Islet of Langerhans (tissue), 1 donor: Measurements from ENCODE around the gene SLC1A7.

Experiments used
- FAIRE-seq: peaks from one replicate; lab custom pipeline; 2011; peaks lifted over from hg19 to GRCh38; lab: Jason Lieb, UNC

The SLC1A7 gene

DNA sequence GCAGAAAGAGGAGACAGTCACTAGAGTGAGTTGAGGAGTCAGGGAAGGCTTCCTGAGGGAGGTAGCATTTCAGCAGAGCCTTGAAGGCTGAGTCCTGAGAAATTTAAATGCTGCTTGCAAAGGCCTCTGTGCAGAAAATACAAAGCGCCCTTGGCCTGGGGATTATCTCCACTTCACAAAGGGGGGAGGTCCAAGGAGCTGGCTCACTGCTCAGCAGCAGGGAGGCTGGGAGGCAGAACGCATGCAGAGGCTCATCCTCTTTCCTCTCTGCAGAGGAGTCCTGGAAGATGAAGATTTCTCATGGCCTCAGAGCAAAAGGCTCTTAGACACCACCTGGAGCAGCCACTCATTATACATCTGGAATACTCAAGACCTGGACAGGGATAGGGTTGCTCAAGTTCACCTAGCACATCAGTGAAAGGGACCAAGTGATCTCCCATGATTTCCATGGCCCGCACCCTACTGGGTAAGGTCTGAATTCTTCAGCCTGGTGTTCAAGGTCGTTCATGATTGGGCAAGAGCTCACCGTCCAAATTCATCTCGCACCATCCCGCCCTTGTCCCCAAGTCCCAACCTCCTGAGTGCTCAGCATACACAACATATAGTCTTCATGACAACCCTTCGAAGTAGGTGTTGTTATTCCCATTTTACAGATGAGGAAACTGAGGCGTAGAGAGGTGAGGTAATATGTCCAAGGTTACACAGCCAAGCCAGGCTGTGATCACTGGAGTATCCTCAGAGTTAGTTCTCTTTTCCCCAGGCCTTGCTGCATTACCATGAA lies 9.0 kb downstream of the SLC1A7 start:
- no peak for FAIRE-seq

DNA sequence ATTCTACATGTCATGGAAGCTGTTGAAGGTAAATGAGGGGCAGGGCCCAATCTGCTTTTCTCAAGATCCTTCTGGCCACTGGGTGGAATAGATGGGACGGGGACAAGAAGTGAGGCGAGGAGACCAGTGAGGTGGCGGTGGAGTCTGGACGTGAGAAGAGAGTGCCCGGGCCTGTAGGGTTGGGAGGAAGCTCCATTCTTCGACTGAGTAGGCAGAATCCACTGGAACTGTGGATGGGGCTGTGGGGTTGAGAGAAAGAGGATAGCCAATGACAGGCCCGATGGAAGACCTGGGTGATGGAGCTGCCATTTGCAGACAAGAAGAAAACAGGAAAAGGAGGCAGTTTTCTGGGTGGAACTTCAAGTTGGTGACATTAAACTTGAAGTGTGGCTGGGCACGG lies 10.3 kb downstream of the SLC1A7 start:
- no peak for FAIRE-seq

DNA sequence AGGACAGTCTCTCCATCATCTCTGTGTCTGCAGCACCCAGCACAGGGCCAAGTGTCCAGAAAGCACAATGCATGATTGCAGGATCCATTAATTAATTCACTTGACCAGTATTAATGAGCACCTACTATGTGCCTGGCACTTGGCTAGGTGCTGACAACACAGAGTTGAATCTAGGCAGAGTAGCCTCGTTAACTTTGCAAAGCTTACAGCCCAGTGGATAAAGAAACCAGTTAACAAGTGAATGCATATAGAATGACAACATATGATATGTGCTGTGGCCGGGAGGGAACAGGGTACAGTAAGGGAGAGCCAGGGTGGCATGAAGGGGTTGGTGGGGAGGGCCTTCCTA lies 10.9 kb downstream of the SLC1A7 start:
- FAIRE-seq: no peak

DNA sequence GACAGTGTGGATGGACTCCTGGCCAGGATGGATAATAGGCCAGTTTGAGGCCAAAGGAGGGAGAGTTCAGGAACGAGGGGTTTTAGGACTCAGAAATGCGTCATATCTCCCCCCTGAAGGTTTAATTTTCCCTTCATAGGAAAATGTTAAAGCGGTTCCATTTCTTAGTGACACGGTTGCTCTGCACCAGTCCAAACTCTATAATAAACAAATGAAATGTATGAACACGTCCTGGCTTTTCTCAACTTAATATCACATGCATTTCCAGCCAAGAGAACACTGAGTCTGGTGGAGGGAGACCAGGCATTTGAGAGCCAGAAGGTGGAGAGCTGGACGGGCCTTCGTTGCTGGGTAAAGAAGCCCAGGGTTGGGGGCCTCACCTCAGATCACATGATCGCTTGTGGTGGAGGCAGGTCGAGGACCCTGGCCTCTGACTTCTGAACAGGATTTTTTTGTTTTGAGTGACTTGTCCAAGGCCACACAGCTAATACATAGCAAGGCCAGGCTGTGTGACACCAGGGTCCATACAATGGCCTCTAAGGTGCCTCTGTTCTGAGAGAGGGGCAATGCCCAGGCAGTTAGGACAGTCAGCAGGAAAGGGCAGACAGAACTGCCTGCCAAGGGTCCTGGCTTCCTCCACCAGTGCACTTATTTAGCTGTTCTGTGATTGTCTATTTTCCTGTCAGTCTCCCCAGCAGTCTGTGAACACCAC lies 11.4 kb downstream of the SLC1A7 start:
- FAIRE-seq: no peak

DNA sequence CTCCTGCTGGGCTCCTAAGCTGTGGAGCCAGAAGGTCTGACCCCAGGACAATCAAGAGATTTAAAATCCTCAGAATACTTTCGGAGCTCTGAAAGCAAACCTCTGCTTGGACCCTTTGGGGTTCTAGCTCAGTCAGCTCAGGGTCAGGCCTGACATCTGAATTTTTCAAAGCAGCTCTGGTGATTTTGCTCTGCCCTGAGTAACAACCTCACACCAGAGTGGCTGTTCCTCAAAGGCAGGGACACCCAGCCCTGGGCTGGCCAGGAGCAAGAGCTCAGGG lies 11.9 kb downstream of the SLC1A7 start:
- no peak for FAIRE-seq

DNA sequence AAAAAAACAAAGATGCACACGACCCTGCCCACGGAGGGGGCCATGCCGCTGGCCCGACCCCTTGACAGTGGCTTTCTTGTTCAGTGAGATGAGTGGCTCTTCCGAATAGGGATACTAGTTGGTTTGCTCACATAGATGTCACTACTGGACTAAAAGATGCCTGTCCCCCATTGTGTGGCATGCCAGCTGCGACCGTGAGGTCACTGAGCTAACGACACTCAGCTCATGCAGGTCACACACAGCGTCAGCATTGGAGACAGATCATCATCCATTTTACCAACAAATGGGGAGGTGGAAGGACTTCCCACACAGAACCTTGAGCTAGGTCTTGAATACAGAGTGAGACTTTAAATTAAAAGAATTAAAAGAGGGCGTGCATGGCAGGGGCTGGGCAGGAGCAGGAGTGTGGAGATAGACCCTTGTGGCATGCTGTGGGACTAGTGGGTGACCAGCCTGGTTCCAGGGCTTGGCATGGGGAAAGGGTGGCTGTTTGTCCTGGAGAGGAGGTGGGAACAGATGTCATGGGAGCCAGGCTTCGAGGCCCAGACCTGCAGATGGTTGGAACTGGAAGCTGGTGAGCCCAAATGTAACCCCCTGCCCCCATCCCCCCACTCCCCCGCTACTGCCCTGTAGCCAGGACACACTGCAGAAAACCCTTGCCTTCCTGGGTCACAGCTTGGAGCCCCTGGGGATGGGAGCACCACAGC lies 12.4 kb downstream of the SLC1A7 start:
- no peak for FAIRE-seq

DNA sequence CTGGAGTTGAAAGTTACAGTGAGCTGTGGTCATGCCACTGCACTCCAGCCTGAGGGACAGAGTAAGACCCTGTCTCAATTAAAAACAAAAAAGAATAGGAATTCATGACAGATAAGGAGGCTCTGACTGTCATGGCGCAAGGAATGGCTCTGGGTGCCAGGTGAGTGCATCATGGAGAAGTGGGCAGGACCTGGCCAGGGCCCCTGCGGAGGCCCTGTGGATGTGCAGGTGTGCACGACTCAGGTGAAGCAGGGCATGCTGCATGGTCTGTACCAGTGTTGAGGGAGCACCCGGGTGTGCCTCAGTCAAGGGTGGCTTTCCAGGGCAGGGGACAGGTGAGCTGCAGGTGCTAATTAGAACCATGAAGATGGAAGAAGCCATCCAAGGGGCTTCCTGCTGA lies 14.0 kb downstream of the SLC1A7 start:
- FAIRE-seq: no peak

DNA sequence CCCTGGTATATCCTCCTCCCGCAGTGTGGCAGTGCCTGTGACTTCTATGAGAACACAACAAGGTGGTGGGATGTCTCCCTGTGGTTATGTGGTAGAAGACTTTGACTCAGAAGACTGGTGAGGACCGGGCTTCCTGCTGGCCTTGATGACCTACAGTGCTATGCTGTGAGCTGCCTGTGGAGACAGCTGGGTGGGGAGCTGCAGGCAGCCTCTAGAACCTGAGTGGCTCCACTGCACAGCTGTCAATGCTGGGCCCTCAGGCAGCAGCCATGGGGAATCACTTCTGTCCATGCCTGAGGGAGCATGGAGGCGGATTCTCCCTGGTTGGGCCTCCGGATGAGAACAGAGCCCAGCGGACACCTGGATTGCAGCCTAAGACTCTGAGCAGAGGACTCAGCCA lies 14.9 kb downstream of the SLC1A7 start:
- no peak for FAIRE-seq

DNA sequence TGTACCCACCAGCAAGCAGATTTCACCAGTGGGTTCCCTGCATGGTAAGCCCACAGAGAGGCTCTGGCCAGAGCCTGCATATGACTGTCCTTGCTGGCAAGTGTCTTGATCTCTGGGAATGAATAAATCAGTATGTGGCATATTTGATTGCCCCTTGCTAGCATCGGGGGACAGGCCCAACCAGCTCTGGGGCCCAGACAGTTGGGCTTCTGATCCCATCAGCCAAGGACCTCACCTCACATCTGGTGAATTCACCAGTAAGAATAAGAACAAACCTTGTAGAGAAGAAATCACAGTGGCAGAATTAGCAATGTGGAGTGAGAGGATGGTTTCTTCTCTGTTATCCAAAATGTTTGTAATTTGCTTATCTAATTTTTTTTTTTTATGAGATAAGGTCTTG lies 15.9 kb downstream of the SLC1A7 start:
- no peak for FAIRE-seq

DNA sequence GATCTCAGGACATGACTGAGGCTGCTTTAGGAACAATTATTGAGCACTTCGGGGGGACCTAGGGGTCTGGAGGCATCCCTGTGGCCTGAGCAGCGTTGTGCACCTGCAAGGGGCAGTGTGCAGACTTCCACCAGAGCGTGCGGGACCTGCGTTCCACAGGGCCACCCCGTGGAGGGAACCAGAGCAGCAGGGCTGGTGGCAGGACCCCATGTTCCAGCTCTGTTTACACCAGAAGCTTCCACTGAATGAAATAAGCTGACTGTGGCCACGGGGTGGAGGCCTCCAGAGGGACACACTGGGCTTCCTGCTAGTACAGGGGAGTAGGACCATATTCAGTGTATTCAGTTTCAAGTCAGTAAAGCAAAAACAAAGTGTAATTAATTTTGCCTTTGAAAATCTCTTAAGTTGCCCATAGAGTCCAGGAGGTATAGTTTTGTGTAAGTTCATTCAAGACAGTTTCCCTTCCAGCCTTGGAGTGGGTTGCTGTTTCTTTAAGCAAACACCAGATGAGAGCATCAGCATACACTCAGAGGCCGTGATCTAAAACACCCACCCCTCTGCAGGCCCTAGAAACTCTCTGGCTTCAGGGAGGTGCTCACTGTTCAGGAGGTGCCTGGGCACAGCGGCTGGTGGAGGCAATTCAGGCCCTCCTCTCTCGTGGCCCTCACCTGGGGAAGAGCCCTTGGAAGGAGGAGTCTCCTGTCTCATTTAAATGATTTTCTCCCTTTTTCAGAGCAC lies 16.6 kb downstream of the SLC1A7 start:
- no peak for FAIRE-seq

DNA sequence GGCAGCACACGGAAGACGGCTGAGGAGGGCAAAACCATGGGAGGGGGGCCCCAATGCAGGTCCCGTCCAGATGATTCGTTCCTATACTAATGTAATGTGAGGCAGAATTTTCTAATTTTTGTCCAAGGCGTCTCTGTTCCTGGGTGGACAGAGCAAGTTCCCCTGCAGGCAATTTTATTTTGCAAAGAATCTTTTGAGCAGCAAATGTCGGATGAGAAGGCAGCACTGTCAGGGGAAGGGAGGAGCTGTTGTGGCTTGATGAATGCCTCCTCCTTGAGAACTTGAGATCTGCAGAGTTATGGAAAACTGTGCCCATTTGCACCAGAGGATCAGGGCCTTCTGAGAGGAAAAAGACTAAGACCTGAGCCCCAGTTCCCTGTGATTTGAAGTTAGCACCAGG lies 17.3 kb downstream of the SLC1A7 start:
- no peak for FAIRE-seq

DNA sequence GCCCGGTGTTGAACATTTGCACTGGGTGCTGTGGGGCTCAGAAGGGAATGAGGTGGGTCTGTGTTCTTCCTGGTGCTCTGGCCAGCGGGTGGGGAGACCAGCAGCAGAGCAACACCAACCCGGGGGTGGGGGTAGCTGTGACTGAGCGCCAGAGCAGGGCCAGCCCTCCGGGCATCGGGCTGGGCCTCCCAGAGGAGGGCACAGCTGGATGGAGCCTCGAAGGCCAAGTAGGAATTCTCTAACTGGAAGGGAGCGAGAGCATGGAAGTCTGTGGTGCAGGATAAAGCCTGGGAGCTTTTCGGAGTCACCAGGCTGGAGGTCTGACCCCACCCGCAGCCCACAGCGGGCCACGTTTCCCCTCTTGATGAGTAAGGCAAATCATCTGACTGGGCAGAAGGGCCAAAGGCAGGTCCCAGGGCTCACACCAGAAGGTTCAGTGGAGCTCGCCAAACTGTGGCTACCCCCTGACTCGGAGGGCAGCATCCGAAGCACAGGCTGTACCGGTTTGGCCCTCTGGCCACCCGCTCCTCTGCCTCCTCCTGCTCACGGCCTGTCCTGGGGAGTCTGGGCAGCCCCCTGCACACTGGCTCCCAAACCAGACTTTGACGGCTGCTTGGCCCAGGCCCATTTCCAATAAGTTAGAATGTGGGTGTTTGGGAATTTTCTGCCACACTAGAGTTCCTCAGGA lies 18.8 kb downstream of the SLC1A7 start:
- no peak for FAIRE-seq

DNA sequence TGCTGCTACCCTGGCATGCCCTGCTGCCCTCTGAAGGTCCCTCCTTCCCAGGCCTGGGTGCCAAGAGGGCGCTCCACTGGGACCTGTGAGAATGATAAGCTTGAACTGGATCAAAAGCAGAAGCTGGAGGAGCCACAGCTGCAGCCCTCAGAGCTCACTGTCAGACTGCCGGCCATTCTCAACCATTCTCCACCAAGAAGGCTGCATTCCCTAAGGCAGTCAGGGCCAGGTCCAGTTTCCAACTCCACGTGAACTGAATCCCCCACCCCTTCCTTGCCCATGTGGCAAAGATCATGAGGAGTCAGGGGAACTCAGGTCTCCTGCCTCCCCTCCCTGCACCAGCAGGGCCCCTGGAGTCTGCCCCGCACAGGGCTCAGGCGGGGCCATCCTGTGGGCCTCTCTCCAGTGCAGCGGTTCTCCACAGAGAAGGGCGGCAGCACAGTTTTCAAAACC lies 19.5 kb downstream of the SLC1A7 start:
- no peak for FAIRE-seq

DNA sequence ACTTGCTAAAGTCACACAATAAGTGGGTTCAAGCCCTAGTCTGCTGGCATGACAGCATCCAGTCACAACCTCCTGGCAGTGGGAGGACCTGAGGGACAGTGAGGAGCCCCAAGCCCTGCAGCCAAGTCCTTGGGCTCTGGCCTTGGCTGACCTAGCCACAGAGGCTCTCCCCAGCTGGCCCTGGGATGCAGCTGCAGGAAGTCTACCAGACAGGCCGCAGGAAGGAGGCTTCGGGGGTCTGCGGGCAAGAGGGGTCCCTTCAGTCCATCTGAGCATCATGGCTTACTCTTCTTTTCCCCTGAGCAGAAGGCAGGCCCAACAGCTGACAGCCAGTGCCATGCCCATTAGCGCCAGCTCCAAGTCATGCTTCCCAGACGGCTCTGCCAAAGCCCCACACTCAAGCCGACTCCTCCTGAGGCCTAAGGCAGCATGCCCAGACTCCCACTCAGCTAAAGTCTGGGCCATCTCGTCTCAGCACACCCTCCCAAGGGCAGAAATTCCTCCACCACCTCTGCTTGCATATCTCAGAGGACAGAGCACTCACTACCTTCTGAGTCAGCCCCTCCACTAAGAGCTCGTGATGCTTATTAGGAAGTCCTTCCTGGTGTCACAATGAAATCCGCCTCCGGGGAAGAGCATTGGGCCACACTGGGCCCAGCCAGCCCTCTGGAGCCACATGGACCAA lies 20.1 kb downstream of the SLC1A7 start:
- FAIRE-seq: no peak

DNA sequence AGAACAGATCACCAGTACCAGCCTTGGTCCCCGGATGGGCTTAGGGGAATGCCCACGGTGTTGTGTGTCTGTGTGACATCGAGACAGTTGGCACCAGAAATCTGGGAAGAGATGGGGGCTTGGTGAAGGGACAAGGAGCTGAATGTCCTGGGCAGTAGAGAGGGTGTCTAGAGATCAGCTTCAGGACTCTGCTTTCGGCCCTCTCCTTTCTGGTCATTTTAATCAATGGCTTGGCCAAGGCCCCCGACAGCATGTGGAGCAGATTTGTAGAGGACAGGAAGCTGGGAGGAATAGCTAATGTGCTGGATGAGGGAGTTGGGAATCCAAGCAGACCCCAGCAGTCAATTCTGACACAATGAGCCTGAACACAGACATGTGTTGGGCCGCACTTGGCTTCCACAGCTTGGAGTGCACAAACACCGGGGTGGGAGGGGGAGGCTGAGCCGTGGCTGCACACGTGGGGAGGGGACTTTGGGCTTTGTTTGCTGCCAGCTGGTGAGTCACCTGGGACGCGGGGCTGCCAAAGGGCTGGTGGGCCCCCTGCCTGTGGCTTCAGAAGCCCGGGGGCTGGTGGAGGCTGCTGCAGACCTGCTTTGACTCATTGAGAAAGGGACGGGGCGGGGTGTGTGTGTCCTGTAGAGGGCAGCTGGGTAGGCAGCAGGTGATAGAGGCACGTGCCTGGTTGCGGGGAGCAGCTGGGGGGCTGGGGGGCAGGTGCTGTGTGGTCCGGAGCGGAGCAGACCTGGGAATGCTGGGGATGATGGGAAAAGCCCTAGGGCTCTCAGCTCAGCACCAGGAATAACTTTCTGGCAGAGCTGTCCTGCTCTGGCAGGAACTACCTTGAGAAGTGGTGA lies 20.9 kb downstream of the SLC1A7 start:
- no peak for FAIRE-seq

DNA sequence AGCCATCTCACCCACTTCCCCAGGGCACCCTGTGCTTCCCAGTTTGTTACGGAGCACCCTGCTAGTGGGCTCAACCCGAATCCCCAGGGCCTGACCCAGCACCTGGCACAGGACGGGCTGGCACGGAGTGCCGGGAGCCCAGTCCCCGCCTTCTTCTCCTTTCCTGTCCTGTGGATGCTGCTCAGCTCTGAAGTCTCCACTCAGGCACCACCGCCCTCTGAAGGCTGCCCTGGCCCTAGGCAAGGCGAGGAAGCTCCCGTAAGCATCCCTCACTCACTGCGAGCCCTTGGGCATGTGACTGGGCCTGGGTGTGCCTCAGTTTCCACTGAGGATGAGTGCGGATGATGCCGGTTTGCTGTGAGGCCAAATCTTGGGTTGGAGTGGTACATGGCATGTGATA lies 21.8 kb downstream of the SLC1A7 start:
- no peak for FAIRE-seq

DNA sequence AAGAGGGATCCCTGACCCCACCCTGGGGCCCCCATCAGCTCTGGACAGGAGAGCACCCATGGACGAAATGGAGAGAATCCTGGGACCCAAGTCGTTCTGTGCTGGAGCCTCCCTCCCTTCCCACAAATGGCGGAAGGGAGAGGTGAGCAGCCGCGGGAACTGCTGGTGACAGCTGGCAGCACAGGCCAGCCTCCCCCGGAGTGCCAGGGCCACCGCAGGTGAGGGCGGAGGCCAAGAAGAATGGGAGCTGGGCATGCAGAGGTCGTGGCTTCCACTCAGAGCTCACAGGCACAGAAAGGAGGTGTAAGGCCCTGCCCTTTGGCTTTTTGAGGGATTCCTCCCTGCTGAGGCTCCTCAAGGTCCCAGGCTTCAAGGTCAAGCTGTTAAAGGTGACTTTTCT lies 24.6 kb downstream of the SLC1A7 start:
- no peak for FAIRE-seq

DNA sequence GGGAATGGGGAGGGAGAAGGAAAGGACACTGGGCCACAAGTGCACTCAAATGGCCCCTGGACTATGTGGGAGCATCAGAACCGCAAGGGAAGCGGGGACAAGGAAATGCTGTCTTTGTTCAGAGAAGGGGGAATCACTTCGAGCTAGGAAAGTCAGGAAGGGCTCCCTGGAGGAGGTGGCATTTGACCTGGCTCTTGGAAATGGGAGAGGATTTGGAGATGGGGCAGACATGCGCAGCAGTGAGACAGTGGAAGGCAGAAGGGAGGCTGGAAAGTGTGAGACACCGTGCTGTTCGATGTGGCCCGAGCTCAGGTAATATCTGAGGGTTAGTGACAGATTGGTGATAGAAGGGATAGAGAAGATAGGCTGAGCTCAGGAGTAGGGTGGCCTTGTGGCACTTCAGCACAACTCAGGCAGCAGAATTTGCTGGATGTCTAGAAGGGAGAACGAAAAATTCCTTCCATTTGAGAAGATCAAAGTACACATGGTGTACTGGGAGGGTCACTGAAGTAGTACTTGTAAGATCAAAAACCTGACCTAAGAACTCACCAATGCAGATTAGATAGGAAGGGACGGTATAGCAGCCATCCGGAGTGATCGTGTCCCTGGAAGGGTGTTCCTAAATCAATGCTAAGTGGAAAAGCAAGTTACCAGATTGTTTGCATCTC lies 25.4 kb downstream of the SLC1A7 start:
- no peak for FAIRE-seq

DNA sequence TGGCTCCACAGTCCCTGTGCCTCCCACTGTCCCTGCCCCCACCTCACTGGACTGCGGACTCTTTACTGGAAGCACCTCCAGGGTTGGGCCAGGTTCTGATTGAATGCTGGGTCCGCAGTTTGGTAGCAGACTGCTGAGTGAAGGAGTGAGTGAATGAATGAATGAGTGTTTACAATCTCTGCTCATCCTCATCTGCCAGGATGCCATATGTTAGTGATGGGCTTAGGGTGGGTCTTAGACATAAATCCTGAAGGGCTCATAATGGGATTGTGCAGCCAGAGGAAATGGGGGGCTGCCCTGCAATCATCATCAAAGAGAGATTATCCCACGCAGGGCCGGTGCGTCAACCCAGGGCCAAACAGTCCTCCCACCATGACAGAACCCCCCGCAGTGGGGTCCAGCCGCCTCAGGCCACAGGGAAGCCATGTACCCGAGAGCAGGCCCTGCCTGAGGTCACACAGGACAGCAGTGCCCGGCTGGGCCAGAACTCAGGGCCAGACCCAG lies 26.1 kb downstream of the SLC1A7 start:
- no peak for FAIRE-seq
